ENCODE results near the gene ANKRD13A. TPM values are rescaled to one million over a fixed set of nuclear protein-coding genes. Genes with fewer than 3 reads are reported as not detected.

The ANKRD13A gene
- total and polyA plus RNA-seq, 2 of the 8 experiments (the other 6 are each of a cell fraction or from before 2014, with no cell fraction given): 16.8 to 21.4 TPM

DNA sequence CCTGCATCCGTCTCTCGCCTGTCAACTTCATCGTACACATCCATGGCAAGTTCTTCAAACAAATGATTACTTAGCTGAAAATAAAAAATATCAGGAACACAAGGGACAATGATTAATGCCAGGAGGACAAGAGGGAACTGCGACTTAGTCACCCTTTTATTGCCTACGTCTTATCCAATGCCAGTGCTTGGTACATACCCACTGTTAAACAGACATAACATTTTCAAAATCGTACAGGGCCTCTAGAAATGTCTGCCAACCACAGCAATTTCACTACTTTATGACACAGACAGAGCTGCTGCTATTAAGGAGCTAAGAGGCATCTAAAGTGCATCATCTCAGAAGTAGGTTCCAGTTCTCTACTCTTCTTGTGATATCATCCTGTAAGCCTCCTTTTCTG lies 37.6 kb upstream of the ANKRD13A start (continued):
- TF ChIP-seq CHD7 (IDR thresholded peaks at IDR 0.05; ENCODE audit: insufficient replicate concordance, low read length): no peak
- no peak for TF ChIP-seq KDM4A (IDR thresholded peaks at IDR 0.05; ENCODE audit: low read depth, low read length, severe bottlenecking)
- TF ChIP-seq BACH1 (IDR thresholded peaks at IDR 0.05; ENCODE audit: low read length): no peak
- TF ChIP-seq RNF2 (IDR thresholded peaks at IDR 0.05; ENCODE audit: borderline replicate concordance, low read depth, low read length, missing control alignments, poor library complexity, severe bottlenecking): no peak
- TF ChIP-seq TAF1 (IDR thresholded peaks at IDR 0.05; ENCODE audit: low read depth, low read length): no peak
- TF ChIP-seq, protein P1, sequence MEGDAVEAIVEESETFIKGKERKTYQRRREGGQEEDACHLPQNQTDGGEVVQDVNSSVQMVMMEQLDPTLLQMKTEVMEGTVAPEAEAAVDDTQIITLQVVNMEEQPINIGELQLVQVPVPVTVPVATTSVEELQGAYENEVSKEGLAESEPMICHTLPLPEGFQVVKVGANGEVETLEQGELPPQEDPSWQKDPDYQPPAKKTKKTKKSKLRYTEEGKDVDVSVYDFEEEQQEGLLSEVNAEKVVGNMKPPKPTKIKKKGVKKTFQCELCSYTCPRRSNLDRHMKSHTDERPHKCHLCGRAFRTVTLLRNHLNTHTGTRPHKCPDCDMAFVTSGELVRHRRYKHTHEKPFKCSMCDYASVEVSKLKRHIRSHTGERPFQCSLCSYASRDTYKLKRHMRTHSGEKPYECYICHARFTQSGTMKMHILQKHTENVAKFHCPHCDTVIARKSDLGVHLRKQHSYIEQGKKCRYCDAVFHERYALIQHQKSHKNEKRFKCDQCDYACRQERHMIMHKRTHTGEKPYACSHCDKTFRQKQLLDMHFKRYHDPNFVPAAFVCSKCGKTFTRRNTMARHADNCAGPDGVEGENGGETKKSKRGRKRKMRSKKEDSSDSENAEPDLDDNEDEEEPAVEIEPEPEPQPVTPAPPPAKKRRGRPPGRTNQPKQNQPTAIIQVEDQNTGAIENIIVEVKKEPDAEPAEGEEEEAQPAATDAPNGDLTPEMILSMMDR (IDR thresholded peaks at IDR 0.05; ENCODE audit: control extremely low read depth in 1 of 3, insufficient read depth in 1 of 3, low read depth in 1 of 3, low read length in 3 of 3): no peak
- TF ChIP-seq, protein P2, sequence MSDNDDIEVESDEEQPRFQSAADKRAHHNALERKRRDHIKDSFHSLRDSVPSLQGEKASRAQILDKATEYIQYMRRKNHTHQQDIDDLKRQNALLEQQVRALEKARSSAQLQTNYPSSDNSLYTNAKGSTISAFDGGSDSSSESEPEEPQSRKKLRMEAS (IDR thresholded peaks at IDR 0.05): no peak
- no peak for TF ChIP-seq RXRA (IDR thresholded peaks at IDR 0.05; ENCODE audit: insufficient read depth, low read depth, low read length)

Measured in H1 (cell line).